COLO668 (cell line): Measurements from ENCODE around the gene SRGAP3.
"Not testable (repeated sequence)": the region's sequence is repeated elsewhere in the genome, so short reads cannot be mapped to it uniquely, and the experiment has no call there.

Source experiments
- DNase-seq: peaks from one replicate; lab custom pipeline; 2025; ENCODE audit not compliant: unreplicated experiment; lab: John Stamatoyannopoulos, UW

Gene SRGAP3

DNA sequence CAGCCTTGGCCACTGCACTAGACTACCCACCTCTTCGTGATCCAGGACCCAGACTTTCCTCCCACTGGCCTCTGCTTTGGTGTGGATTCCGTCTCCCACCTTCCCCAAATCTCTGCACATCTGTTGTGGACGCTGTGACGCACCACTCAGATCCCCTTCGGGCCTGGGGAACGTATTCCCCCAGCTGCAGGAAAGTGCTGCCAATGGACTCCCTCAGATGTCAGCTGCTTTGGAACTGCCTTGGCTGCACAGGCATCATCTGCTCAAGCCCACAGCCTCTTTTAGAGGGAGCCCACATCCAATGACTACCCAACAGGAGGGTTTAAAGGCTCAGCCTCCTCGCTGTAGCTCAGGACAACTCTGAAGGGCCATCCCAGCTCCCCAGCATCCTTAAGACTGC is 152.0 kb downstream of the SRGAP3 start:
- no peak for DNase-seq

DNA sequence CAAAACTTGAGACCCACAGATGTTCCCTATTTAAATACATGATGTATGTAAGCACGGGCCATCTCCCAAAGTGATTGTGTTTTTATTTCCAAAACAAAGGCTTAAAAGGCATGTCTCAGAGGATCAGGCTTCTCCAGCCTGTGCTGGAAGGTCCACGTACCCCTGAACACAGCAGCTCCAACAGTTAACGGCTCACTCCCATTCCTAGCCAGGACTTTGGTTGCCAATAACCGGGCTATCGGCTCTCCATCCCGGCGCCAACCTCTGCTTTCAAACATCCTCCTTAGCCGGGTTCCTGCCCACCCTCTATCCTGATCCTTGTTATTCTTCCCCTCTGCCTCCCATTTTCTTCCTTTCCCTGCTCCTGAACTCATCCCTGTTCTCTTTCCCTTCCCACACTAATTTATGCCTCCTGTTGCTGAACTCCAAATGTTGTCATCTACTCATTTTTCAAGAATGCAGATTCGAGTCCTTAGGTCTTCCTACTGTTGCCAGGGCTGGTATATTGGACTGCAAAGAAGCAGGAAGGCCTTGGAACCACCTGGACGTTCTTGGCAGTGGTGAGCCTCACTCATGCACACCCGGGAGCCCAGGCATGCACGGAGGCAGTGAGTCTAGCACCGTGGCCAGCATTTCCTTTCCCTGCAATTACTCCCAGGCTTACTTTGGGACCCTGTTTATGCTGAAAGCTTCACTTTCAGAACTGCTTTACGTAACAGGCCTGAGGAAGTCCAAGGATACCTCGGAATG is 157.8 kb downstream of the SRGAP3 start:
- DNase-seq = no peak

DNA sequence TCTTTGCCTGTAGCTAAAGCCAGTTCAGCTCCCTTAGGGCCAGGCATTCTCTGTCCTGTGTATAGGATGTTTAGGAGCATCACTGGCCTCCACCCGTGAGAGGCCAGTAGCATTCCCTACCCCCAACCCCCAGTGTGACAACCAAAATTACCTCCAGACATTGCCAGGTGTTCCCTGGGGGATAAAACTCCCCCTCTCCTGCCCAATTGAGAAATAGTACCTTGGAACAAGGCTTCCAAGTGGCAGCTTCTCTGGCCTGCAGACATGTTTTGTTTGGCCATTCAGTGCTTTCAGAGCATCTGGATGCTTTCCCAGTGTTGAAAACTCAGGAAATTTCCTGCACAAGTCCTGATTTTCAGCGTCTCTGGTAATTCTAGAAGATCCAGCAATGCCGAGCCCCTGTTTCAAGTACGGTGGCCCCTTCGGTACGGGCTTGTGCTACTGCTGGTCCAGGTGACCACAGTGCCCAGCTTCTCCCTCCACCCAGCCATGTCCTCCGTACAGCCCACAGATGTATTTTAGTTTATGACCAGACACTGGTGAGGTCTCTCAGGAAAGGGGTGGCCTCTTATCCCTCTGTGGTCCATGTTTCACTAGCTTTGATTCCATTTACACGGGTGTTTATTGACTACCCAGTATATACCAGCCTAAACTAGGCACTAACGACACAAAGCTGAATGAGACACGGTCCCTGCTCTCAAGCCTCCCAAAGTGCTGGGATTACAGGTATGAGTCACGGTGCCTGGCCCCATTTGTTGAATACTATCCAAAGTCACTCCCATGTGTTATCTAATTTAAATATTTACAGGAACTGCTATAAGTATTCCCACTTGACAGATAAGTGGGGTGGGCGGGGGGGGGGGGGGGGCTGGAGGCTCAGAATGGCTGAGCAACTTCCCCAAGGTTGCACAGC is 160.7 kb downstream of the SRGAP3 start:
- DNase-seq = peak; percentile 1

DNA sequence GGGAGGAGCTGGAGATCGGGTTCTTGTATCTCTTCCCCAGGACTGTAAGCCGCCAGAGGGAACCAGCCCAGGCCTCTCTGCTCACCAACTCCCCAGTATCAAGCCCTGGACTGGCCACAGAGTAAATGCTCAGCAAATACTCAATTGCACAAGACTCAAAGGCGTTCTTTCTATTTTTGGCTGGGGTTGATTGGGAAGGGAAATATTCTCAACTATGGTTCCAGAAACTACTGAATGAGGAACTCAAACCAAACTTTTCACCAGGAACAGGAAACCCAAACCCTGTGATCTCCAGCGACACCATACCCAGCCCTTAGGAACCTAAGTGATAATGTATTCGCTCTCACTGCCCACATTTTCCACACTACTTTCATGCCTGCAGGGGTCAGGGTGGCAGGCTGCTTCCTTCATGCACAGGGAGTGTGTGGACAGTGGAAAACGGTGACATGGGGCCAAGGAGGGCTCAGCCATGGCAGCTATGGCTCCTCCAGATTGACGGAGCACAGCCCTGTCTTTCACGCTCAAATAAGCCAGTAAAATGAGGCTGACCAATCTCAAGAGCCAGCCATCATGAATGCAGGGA is 161.5 kb downstream of the SRGAP3 start:
- DNase-seq = no peak

DNA sequence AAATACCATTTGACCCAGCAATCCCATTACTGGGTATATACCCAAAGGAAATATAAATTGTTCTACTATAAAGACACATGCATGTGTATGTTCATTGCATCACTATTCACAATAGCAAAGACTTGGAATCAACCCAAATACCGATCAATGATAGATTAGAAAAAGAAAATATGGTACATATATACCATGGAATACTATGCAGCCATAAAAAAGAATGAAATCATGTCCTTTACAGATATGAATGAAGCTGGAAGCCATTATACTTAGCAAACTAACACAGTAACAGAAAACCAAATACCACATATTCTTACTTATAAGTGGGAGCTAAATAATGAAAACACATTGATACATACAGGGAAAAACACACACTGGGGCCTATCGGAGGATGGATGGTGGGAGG is 164.0 kb downstream of the SRGAP3 start:
- DNase-seq = not testable (repeated sequence)

DNA sequence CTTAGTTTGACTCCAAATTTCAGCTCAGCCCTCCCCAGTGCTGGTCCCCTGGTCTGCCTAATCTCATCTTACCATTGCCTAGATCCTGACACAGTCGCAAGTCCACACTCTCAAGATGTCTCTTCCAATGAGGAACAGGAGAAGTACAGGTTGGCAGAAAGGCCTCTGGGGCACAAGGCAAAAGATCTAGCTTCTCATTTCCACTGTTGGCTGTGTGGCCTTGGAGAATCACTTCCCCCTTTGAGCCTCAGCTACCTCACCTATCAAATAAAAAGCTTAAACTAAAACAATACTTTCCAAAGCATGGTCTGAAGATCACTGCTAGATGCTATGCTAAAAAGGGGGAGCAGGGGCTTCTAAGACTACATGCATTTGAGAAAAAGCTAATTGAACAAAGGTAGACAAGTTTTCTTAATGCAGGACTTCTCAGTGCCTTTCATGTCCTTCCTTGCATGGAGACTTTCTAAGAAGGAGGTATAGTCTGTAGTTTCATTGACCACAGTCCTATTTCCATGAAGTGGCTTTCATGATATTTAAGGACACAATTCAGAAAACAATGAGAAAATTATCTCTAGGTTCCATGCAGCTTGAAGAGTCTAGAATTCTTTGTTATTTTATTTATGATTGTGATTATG is 168.1 kb downstream of the SRGAP3 start:
- no peak for DNase-seq

DNA sequence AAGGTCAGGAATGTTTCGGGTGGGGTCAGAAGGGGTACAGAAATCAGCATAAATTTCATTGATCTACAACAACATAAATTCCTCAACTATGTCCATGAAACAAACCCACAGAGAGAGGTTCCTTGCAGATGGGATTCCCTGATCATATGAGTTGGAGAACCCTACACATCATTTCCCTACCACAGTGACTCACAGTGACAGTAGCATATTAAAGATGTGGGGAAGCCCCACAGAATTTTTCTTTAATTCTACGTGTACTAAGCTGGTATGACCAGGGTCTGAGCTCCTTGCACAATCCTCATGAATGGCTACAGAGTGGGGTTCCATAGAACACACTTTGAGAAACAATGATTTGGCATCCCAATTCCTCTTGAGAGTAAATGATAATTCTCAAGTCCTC is 169.3 kb downstream of the SRGAP3 start:
- no peak for DNase-seq

DNA sequence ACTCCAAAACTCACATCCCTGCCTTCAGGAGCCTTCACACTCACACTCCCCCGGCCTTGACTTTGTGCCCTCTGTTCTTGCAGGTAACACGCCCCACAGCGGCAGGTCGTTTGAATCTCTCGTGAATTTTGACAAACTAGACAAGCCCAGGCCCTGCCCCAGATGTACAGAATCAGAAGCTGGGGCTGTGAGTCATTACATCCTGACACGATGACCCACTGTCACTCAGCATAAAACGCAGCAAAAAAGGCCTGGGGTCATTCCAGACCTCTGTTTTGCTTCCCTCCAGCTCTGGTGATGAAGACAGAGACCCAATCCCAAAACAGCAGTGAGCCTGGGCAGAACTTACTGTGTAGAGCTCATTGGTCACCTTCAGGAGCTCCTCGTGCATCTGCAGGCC is 169.8 kb downstream of the SRGAP3 start:
- no peak for DNase-seq

DNA sequence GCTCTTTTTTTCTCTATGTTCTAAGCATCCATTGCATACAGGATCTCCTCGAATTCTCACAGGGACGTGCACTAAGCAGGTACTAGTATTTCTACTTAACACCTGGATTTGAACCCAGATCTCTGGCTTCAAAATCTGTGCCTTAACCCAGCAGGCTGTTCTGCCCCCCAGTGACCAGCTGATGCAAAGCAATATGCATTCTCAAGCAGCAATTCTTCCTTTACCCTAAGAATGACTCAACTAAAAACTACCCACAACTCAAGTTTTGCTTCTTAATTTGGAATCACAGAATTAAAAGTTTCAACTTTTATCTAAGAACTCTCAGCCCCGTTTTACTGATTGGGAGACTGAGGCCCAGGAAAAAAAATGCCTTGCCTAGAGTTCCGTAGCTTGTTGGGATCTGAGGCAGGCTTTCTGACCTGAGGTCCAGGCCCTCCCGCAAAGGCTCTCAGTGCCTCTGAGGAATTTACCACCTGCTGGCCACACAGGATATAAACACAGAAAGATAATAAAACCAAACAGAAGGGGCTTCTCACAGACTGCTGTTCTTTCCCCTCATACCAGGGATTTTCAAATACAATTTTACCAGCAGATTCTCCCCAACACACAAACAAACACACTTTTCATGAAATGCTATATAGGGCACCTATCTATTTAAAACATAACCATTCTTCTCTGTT is 170.7 kb downstream of the SRGAP3 start:
- no peak for DNase-seq

DNA sequence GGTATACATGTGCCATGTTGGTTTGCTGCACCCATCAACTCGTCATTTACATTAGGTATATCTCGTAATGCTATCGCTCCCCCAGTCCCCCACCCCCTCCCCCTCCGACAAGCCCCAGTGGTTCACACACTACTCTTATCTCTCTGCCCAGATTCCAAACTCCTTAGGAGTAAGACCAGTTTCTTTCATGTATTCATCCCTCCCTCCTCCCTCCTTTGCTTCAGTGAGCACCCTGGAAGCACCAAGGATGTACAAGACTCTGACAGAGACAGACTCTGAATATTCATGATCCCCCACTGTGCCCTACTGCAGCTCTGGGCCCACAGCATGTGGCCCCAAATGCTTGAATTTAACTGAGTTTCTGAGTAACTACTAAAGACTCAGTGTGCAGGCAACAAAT is 172.4 kb downstream of the SRGAP3 start:
- DNase-seq = no peak

DNA sequence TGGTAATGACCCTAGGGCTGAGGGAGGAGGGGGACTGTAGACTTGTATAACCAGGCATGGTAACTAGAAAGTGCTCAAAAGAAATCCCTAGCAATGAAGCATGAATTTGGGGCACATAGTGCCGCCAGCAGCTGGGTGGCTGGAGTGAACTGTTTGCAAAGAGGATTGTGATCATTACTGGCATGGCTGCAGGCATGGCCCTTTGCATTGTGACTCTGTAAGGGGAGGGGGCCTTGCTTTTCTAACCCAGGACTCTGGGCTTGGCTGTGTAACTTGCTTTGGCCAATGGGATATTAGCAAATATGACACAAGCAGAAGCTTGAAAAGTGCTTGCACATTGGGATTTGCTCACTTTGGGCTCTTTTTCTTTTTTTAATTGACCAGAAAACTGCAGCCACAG is 173.7 kb downstream of the SRGAP3 start:
- DNase-seq = no peak

DNA sequence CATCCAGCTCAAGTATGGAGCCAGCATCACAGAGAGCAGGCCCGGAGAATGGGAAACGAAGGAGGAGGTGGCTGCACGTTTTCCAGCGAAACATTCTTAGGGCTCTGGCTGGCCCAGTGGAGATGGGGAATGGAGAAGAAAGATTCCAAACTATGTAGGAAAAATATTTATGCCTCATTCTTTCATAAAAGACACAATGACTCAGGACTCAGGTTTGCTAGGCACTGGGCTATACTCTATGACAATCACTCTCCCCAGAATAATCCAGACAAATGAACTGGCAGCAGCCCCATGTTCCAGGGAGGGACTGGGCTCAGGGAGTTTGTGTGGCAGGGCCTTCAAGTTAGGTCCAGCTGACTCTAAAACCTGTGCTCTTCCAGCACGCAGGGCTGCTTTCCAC is 175.4 kb downstream of the SRGAP3 start:
- DNase-seq = no peak

DNA sequence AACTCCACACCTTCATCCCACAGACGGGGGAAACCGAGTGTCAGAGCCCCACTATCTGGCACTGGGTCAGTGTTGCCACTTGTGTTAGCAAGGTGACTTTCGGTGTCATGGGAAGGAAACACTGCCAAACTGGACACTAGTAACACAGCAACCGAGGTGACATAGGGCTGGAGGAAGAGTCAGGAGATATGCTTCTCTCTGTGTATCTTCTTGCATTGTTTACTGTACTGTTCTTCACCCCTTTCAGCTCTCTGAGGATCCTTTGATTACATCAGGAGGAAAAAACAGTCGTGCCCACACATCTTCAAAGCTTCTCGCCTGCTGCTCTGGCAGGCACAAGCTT is 176.8 kb downstream of the SRGAP3 start:
- DNase-seq = no peak

DNA sequence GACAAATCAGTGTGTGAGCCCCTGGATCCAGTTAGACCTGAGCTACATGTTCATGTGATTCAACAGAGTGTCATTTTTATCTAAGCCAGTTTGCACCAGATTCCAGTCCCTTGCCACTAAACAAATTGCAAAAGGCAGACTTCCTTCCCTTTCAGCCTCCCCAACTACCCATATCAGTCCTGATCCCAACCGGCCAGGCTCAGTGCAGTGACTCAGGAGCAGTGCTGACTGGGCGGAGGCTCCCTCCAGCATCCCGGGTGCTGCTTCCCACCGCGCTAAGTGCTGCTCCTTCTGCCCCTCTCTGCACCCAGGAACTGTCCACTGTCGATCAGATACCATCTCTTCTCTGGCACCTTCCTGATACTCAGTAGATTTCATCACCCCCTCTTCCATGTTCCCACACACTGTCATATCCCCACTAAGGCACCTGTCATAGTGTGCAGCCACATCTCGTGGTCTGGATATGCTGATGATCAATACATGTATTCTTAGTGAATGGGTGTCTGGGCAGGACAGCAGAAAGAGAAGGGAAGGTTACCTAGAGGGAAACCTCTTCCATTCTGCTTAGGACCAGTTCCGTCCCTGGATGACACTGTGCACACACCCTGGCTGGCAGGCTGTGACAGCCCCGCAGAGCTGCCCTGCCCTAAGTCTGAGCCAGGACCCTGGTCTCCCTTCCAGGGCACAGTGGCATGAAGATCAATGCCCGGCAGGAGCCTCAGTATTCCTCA is 177.3 kb downstream of the SRGAP3 start:
- no peak for DNase-seq

DNA sequence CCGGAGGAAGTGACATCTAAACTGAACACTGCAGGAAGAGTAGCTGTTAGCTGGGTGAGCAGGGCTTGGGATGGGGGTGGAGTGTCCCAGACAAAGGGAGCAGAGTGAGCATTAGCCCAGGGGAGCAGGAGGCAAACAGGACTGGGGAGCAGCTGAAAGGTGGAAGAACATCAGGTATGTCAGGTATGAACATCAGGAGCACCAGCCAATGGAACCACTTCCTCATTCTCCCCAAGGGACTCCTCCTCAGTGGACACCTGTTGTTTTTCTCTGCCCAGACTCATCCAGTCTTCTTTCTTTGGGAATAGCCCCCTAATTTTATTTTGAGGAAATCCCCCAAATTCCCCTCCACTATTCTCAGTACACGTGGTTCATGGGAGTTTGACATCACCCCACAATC is 178.5 kb downstream of the SRGAP3 start:
- no peak for DNase-seq

DNA sequence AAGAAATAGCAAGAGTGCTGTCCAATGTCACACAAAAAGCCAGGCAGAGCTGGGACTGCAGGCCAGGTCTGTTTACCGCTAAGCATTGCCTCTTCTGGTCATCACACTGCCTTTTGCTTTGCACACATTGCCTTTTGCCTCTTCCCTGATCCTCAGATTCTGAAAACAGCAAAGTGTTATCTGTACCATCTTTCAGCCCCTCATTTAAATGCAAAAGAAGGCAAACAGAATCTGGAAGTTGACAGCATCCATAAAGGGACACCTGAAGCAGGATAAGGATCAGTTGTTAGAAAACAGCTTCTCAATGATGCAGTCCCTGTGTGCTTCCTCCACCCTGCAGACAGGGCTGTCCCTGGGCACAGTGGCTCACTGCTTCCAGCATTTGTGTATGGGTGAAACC is 179.5 kb downstream of the SRGAP3 start:
- DNase-seq = no peak

DNA sequence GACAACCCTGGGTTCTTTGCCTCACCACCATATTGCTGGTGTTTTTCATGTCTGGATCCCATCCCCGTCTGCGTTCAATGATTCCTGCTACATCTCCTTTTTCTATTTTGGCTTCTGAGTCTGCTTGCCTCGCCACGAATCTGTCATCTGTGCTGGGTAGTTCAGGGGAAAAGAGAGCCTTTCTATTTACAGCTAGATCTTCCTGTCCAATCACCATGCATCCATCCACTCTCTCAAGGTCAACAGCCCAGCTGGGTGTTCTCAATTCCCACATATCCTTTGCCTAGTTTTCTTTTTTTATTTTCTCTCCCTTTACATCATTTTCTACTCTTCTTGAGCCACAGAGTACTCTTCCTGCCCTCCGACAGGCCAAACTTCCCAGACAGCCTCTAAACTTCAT is 181.4 kb downstream of the SRGAP3 start:
- no peak for DNase-seq

DNA sequence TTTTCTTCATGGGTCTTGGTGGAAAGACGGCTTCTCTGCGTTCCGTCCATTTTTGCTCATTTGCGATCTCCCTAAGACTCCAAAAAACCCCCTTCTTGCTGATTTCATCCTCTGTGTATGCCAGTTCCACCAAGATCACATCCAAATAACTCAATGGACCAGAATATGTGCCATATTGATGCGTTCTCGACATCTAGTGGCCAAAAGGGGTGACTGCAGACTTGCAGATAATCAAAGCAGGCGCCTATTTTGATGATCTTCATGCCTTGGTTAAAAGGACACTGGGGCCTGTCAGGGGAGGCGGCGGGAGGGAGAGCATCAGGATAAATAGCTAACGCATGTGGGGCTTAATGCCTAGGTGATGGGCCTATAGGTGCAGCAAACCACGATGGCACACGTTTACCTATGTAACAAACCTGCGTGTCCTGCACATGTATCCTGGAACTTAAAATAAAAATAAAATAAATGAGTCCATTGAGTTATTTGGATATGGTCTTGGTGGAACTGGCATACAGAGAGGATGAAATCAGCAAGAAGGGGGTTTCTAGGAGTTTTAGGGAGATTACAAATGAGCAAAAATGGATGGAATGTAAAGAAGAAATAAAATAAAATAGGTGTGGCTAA is 182.0 kb downstream of the SRGAP3 start:
- peak; percentile 19 for DNase-seq

DNA sequence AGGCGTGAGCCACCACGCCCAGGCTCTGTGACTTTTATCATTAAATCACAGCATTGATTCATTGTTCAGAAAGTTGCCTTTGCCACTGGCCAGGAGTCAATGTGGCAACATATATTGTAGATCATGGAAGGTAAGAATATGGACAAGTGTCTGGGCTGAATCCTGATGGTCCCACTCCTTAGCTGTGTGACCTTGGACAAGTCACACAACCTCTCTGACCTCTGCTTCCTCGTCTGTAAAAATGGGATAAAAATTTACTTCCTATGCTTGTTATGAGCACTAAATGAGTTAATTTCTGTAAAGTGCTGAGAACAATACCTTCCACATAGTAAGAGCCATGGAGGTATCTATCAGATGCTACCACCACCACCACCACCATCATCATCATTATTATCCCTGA is 182.7 kb downstream of the SRGAP3 start:
- no peak for DNase-seq

DNA sequence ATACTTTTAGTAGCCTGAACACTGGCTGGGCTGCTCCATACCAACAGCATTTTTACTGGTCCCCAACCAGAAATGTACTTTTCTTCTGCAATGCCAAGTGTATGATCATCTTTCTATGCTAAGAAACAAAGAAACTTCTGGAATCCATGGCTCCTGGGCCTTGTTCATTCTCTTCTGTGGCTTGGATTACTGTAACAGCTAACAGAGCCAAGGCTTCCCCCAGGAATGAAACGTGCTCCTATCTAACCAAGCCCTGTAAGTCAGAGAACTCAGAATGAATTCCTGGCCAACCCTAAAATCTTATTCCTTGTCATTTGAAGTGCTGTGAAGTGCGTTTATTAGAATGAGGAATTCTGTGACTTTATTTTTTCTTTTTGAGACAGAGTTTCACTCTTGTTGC is 183.3 kb downstream of the SRGAP3 start:
- DNase-seq = no peak
